Lower leg skin (tissue), 3 donors: ENCODE data around the gene CYP2R1.

ENCODE experiments used
- CTCF ChIP-seq, 3 donors: fragments of 450-650 bp; IDR thresholded peaks; one replicate each; pipeline ENCODE4 v1.5.1; 2016; ENCODE audit warnings: antibody characterized with exemption in 3 of 3, mild to moderate bottlenecking in 3 of 3, moderate library complexity in 2 of 3
- POLR2A ChIP-seq, 2 donors: fragments of 450-650 bp; IDR thresholded peaks; one replicate each; pipeline ENCODE4 v1.6.1; 2016 to 2017; ENCODE audit warnings: antibody characterized with exemption in 2 of 2, mild to moderate bottlenecking in 1 of 2, moderate library complexity in 1 of 2

- TF ChIP-seq CTCF (IDR thresholded peaks at IDR 0.05), result peak in 1 of 3 donors; percentile 71
- no peak for TF ChIP-seq POLR2A (IDR thresholded peaks at IDR 0.05)
These were observed 12.7 kb upstream of the CYP2R1 start for GRCh38 chr11:14904745-14905103.
